ENCODE measurements around the gene CHMP4B.

GRCh38 chr20:33790566-33790965 lies 20.6 kb upstream of the CHMP4B start:
- TF ChIP-seq CTCF (IDR thresholded peaks at IDR 0.05) (no peak), POLR2A (IDR thresholded peaks at IDR 0.05) (no peak)

All from adrenal gland (tissue), 5 donors.